Keratinocyte (primary cell): Measurements from ENCODE around the gene ANKMY1. TPM values are rescaled to one million over a fixed set of nuclear protein-coding genes. Genes with fewer than 3 reads are reported as not detected.
A peak's percentile ranks its signal among the peaks of the same experiment; 100 is the strongest.

ENCODE experiments used
- DNase-seq: peaks from one replicate; pipeline ENCODE4 v3.0.0-alpha.2; 2011; ENCODE audit warnings: low read depth, missing footprints, low spot score
- FAIRE-seq: peaks from 2 replicates; lab custom pipeline; 2011; peaks lifted over from hg19 to GRCh38; lab: Jason Lieb, UNC
- H2AFZ ChIP-seq: 2 replicates; pipeline ENCODE4 v1.6.0; 2012; ENCODE audit warnings: low read length, control low read depth, inconsistent platforms; ENCODE audit not compliant: control insufficient read depth
- H3K27ac ChIP-seq: 2 replicates; pipeline ENCODE4 v1.5.1; 2011; ENCODE audit warnings: low read length; ENCODE audit not compliant: control insufficient read depth, insufficient read depth
- H3K27me3 ChIP-seq: 3 replicates; pipeline ENCODE4 v1.6.0; 2011; ENCODE audit warnings: low read length; ENCODE audit not compliant: control insufficient read depth, insufficient read depth; ENCODE audit errors: extremely low read depth
- H3K36me3 ChIP-seq, 2 experiments: 2 replicates in 1 of 2; 3 replicates in 1 of 2; pipeline ENCODE4 v1.5.1; 2011; ENCODE audit warnings: low read length in 2 of 2, mild to moderate bottlenecking in 1 of 2; ENCODE audit not compliant: control insufficient read depth in 2 of 2, insufficient read depth in 2 of 2; ENCODE audit errors: extremely low read depth in 1 of 2
- H3K4me1 ChIP-seq: 3 replicates; pipeline ENCODE4 v1.5.1; 2011; ENCODE audit warnings: low read length; ENCODE audit not compliant: control insufficient read depth, insufficient read depth; ENCODE audit errors: extremely low read depth
- H3K4me2 ChIP-seq: 3 replicates; pipeline ENCODE4 v1.6.0; 2011; ENCODE audit warnings: low read depth, low read length; ENCODE audit not compliant: control insufficient read depth, insufficient read depth; ENCODE audit errors: extremely low read depth
- H3K4me3 ChIP-seq, 3 experiments: fragments of 200-600 bp in 1 of 3; sonication (generic) in 1 of 3; 2 replicates in 2 of 3; 3 replicates in 1 of 3; pipeline ENCODE4 v1.5.1; 2011 to 2016; ENCODE audit warnings: low read length in 3 of 3, mild to moderate bottlenecking in 3 of 3, control low read depth in 2 of 3, inconsistent platforms in 1 of 3, low read depth in 1 of 3, mixed read lengths in 1 of 3, mixed run types in 1 of 3, moderate library complexity in 1 of 3; ENCODE audit not compliant: control insufficient read depth in 2 of 3, insufficient read depth in 2 of 3; ENCODE audit errors: extremely low read depth in 1 of 3
- H3K79me2 ChIP-seq: 2 replicates; pipeline ENCODE4 v1.6.0; 2012; ENCODE audit warnings: low read length; ENCODE audit not compliant: control insufficient read depth, insufficient read depth
- H3K9ac ChIP-seq: 3 replicates; pipeline ENCODE4 v1.6.0; 2011; ENCODE audit warnings: low read length; ENCODE audit not compliant: control insufficient read depth, insufficient read depth; ENCODE audit errors: extremely low read depth
- H3K9me1 ChIP-seq: 3 replicates; pipeline ENCODE4 v1.6.0; 2011; ENCODE audit warnings: low read length; ENCODE audit not compliant: control insufficient read depth, insufficient read depth; ENCODE audit errors: extremely low read depth
- H3K9me3 ChIP-seq: 2 replicates; pipeline ENCODE4 v1.5.1; 2012; ENCODE audit warnings: low read depth, low read length; ENCODE audit not compliant: control insufficient read depth
- H4K20me1 ChIP-seq: 3 replicates; pipeline ENCODE4 v1.6.0; 2011; ENCODE audit warnings: low read length; ENCODE audit not compliant: control insufficient read depth, insufficient read depth; ENCODE audit errors: extremely low read depth
- EZH2 ChIP-seq: IDR thresholded peaks from one replicate; pipeline ENCODE4 v1.6.1; 2012; ENCODE audit warnings: inconsistent platforms, mild to moderate bottlenecking, low read length, moderate library complexity
- dilution Hi-C: fragments of 300-500 bp; cut with MboI; formaldehyde crosslinking; loops from one replicate; pipeline ENCODE4 v1.7.0; 2020; ENCODE audit warnings: low sequenced_read_pairs; ENCODE audit not compliant: extremely low pct_ligation_motif_present
- polyA plus RNA-seq, 5 experiments: library from polyadenylated mRNA; depleted of rRNA in 3 of 5; stranded (reverse) in 3 of 5; stranded (forward) in 1 of 5; unstranded in 1 of 5; fragments of >200 nt; gene quantifications; 1 replicate in 1 of 5; 2 replicates in 3 of 5; 3 replicates in 1 of 5; pipeline versions ENCODE4 v1.2.1 to v1.2.3, GENCODE V29; 2011 to 2012; ENCODE audit warnings: missing spikeins in 2 of 5, low read depth in 1 of 5, low replicate concordance in 1 of 5
- TF ChIP-seq, protein P1 (sequence below), 3 experiments: IDR thresholded peaks in 1 of 3; conservative IDR thresholded peaks in 1 of 3; optimal IDR thresholded peaks in 1 of 3; 2 replicates in 2 of 3; 3 replicates in 1 of 3; pipeline versions ENCODE3 to v1.5.1; 2011; ENCODE audit warnings: low read length in 3 of 3, mild to moderate bottlenecking in 3 of 3, moderate library complexity in 2 of 3, control low read depth in 1 of 3, inconsistent platforms in 1 of 3; ENCODE audit not compliant: insufficient read depth in 2 of 3; ENCODE audit errors: extremely low read depth in 1 of 3

Gene ANKMY1
- polyA plus RNA-seq, 1 donor (not counting 4 experiments of a cell fraction or from before 2014, with no cell fraction given) = 3.3 TPM

DNA sequence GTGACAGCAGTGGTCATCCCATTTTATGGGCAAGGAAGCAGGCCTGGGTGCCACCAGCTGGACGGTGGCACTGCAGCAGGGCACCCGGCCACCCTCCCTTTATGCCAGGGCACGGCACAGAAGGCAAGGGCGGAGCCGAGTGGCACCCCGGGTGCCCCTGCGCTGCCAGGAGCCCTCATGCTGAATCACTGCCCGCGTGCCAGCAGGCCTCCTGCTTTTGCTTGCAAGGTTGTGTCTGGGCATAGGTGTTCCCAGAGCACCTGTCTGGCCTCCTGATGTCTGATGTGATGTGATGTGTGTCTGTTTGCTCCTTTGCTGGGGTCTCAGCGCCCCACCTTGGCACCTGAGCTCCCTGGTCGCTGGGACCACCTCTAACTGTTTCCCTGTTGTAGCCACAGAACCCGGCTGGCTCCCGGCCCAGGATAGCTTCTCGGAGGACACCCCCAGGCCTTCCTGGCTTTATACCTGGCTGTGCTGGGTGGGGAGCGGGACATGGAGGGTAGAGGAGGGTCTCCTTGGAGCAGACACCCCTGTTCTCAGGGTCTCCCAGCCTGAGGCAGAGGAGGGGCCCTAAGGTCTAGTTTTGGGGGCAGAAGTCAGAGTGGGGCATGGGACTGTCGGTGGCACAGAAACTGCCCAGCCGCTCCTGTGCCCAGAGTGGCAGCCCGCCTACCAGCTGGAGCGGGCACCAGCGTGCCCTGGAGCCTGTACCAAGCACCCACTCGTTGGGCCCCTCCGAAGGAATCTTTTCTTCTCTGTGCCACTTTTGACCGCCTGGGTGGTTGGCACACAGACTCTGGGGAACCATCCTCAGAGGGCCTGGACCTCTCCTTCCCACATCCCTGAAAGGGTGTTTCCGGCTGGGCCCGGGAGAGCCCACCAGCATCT, 118.7 kb downstream of the ANKMY1 start:
- no peaks in the 10 kb centered on the region for H3K9me3 ChIP-seq
- H3K9ac ChIP-seq = peak overlapping the region; percentile 62
- TF ChIP-seq, protein P1, sequence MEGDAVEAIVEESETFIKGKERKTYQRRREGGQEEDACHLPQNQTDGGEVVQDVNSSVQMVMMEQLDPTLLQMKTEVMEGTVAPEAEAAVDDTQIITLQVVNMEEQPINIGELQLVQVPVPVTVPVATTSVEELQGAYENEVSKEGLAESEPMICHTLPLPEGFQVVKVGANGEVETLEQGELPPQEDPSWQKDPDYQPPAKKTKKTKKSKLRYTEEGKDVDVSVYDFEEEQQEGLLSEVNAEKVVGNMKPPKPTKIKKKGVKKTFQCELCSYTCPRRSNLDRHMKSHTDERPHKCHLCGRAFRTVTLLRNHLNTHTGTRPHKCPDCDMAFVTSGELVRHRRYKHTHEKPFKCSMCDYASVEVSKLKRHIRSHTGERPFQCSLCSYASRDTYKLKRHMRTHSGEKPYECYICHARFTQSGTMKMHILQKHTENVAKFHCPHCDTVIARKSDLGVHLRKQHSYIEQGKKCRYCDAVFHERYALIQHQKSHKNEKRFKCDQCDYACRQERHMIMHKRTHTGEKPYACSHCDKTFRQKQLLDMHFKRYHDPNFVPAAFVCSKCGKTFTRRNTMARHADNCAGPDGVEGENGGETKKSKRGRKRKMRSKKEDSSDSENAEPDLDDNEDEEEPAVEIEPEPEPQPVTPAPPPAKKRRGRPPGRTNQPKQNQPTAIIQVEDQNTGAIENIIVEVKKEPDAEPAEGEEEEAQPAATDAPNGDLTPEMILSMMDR (optimal IDR thresholded peaks at IDR 0.05 in 1 of 3, IDR thresholded peaks at IDR 0.05 in 1 of 3, conservative IDR thresholded peaks at IDR 0.05 in 1 of 3; ENCODE audit: extremely low read depth in 1 of 3, insufficient read depth in 2 of 3, low read length in 3 of 3) = no peak
- TF ChIP-seq EZH2 = no peak
- H4K20me1 ChIP-seq = peaks cover 22% of the 10 kb centered on the region
- peak overlapping the region in 2 of 3 experiments; percentile 69 to 81 for H3K4me3 ChIP-seq
- peaks cover 77% of the 10 kb centered on the region for H3K79me2 ChIP-seq
- peak overlapping the region; percentile 78 for H3K4me2 ChIP-seq
- peak overlapping the region; percentile 26 for H3K27ac ChIP-seq
- no peak overlapping the region for H2AFZ ChIP-seq
- H3K27me3 ChIP-seq = no peaks in the 10 kb centered on the region
- H3K9me1 ChIP-seq = no peaks in the 10 kb centered on the region
- H3K4me1 ChIP-seq = peaks cover 52% of the 10 kb centered on the region
- dilution Hi-C loops = no loop called here
- DNase-seq = no peak
- FAIRE-seq = no peak
- H3K36me3 ChIP-seq = peaks cover 0 to 7% of the 10 kb centered on the region in 2 experiments

DNA sequence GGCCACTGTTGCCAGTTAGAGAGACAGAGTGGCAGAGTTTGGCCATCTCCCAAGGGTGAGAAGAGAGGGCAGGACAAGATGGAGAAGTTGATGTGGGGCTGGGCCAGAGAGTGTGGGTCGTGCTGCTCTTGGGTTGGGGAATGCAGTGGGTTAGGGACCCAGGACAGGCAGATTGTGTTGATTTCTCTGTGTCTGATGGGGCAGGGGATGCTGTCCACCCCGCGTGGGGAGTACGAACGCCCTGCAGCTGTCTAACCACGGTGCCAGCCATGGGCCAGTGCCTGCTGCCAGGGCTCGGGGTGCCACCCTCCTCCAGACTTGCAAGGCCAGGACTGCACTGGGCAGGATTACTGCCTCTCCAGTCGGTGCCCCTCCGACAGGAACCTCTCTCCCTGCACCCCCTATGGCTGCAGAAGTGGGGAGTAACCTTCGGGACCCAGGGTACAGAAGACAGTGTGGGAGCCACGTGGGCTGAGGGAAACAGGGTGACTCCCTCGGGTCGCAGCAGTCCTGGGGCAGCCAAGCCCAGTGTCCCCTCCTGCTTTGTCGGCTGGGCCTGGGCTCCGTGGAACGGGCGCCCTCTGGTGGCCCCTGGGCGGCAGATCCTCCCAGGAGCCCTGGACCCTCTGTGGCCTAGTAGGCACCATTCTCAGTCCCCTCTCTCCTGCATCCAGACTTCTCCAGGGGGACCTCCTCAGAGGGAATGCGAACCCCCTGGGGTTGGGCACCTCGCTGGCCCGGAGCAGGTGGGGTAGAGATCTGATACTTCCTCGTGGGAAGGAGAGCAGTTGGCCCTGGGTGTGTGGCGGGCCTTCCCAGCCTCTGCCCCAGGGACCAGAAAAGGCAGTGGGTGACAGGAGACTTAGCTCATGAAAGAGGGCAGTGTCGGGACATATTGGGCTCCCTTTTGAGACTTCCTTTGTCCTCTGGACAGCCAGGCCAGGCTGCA, 119.7 kb downstream of the ANKMY1 start:
- H4K20me1 ChIP-seq = peaks cover 19% of the 10 kb centered on the region
- no peaks in the 10 kb centered on the region for H3K9me3 ChIP-seq
- peaks cover 0 to 7% of the 10 kb centered on the region in 2 experiments for H3K36me3 ChIP-seq
- no peaks in the 10 kb centered on the region for H3K9me1 ChIP-seq
- TF ChIP-seq, protein P1 (optimal IDR thresholded peaks at IDR 0.05 in 1 of 3, IDR thresholded peaks at IDR 0.05 in 1 of 3, conservative IDR thresholded peaks at IDR 0.05 in 1 of 3; ENCODE audit: extremely low read depth in 1 of 3, insufficient read depth in 2 of 3, low read length in 3 of 3) = peak in 2 of 3 experiments; percentile 84 to 98
- no peak for TF ChIP-seq EZH2
- H3K79me2 ChIP-seq = peaks cover 68% of the 10 kb centered on the region
- no peaks in the 10 kb centered on the region for H3K27me3 ChIP-seq
- no peak overlapping the region for H2AFZ ChIP-seq
- H3K4me2 ChIP-seq = peak overlapping the region; percentile 78
- peak; percentile 44 for FAIRE-seq
- peak overlapping the region; percentile 86 for H3K9ac ChIP-seq
- H3K4me1 ChIP-seq = peaks cover 54% of the 10 kb centered on the region
- peak overlapping the region; percentile 26 for H3K27ac ChIP-seq
- dilution Hi-C loops = no loop called here
- H3K4me3 ChIP-seq = peak overlapping the region; percentile 61 to 81 (median 69)
- DNase-seq = no peak
